Panc1 (cell line): ENCODE data around the gene PCDH10. TPM values are rescaled to one million over a fixed set of nuclear protein-coding genes. Genes with fewer than 3 reads are reported as not detected.

Source experiments
- ATAC-seq: fragments of 200-7000 bp; cut with Tn5 transposase; 2 replicates; pipeline ENCODE4 v1.9.1; 2020; ENCODE audit warnings: mild to moderate bottlenecking, moderate library complexity
- BruUV-seq: library from RNA; stranded (reverse); fragments of 400-500 nt; replicated peaks from 2 replicates; lab custom pipeline; 2021; lab: Mats Ljungman, UMichigan
- CTCF ChIA-PET: fragments of 300-600 bp; sonication (Branson Sonifier 250); formaldehyde crosslinking; loops from one replicate; lab custom pipeline; 2022; ENCODE audit warnings: antibody characterized with exemption; lab: Charles Lee
- POLR2A ChIA-PET: fragments of 300-600 bp; sonication (Branson Sonifier 250); formaldehyde crosslinking; loops from one replicate; lab custom pipeline; 2022; ENCODE audit warnings: antibody characterized with exemption; lab: Charles Lee
- DNase-seq: peaks from one replicate; pipeline ENCODE4 v3.0.0-alpha.2; 2010; ENCODE audit warnings: low read depth, low spot score
- H3K27ac ChIP-seq: 2 replicates; pipeline ENCODE4 v1.5.1; 2011; ENCODE audit warnings: mild to moderate bottlenecking, low read length, inconsistent platforms
- H3K27me3 ChIP-seq: fragments of 200-500 bp; sonication (Bioruptor generic); 2 replicates; pipeline ENCODE4 v1.6.0; 2014; ENCODE audit warnings: low read length, inconsistent platforms; ENCODE audit not compliant: control insufficient read depth, insufficient read depth
- H3K36me3 ChIP-seq: fragments of 200-500 bp; sonication (Bioruptor generic); 2 replicates; pipeline ENCODE4 v1.5.1; 2014; ENCODE audit warnings: inconsistent platforms, mild to moderate bottlenecking, low read length, moderate library complexity; ENCODE audit not compliant: control insufficient read depth, insufficient read depth
- H3K4me1 ChIP-seq: 2 replicates; pipeline ENCODE4 v1.5.1; 2011; ENCODE audit warnings: inconsistent platforms, mild to moderate bottlenecking, low read length, moderate library complexity; ENCODE audit not compliant: control insufficient read depth, insufficient read depth
- H3K4me3 ChIP-seq, 2 experiments: 2 replicates each; pipeline ENCODE4 v1.5.1; 2011 to 2012; ENCODE audit warnings: low read depth in 2 of 2, low read length in 2 of 2, mild to moderate bottlenecking in 2 of 2, inconsistent platforms in 1 of 2, moderate library complexity in 1 of 2
- H3K9me3 ChIP-seq: fragments of 200-500 bp; sonication (Bioruptor generic); 2 replicates; pipeline ENCODE4 v1.5.1; 2014; ENCODE audit warnings: low read depth, mild to moderate bottlenecking, inconsistent platforms, low read length, moderate library complexity; ENCODE audit not compliant: control insufficient read depth, insufficient read depth
- CTCF ChIP-seq: fragments of 450-650 bp; IDR thresholded peaks from 2 replicates; pipeline ENCODE4 v1.5.1; 2017; ENCODE audit warnings: mild to moderate bottlenecking
- POLR2AphosphoS5 ChIP-seq: IDR thresholded peaks from 2 replicates; pipeline ENCODE4 v1.6.1; 2012; ENCODE audit warnings: mild to moderate bottlenecking, low read depth, low read length, moderate library complexity
- REST ChIP-seq, 2 experiments: IDR thresholded peaks; 2 replicates each; pipeline ENCODE4 v1.6.1; 2011 to 2012; ENCODE audit warnings: low read depth in 2 of 2, control low read depth in 1 of 2, low read length in 1 of 2, mild to moderate bottlenecking in 1 of 2, moderate library complexity in 1 of 2; ENCODE audit not compliant: insufficient read depth in 1 of 2
- SIN3A ChIP-seq: IDR thresholded peaks from 2 replicates; pipeline ENCODE4 v1.6.1; 2012; ENCODE audit warnings: low read depth, mild to moderate bottlenecking, low read length, moderate library complexity, borderline replicate concordance; ENCODE audit not compliant: insufficient read depth
- TCF7L2 ChIP-seq: IDR thresholded peaks from 2 replicates; pipeline ENCODE4 v1.6.1; 2011; ENCODE audit warnings: mild to moderate bottlenecking, low read depth, low read length, inconsistent platforms
- in situ Hi-C: cut with HindIII; loops from 2 replicates; pipeline ENCODE4 v1.10.0; 2016; ENCODE audit warnings: low sequenced_read_pairs, low pct_unique_long_range_greater_than_20kb
- intact Hi-C: fragments of 100-400 bp; cut with micrococcal nuclease; formaldehyde crosslinking; loops from one replicate; pipeline ENCODE4 v1.10.0; 2022; ENCODE audit not compliant: unreplicated experiment
- total RNA-seq: library from RNA; stranded (reverse); gene quantifications from one replicate; pipeline ENCODE4 v1.2.1, GENCODE V29; 2021; ENCODE audit not compliant: unreplicated experiment

Gene PCDH10
- total RNA-seq, 1 experiment from 2014 or later: not detected

- H3K27me3 ChIP-seq: no peaks in the 10 kb centered on the region
- ChIA-PET POLR2A (no interaction called here), CTCF (no interaction called here)
- H3K4me1 ChIP-seq: no peaks in the 10 kb centered on the region
- intact Hi-C loops: no loop called here
- H3K36me3 ChIP-seq: no peaks in the 10 kb centered on the region
- TF ChIP-seq CTCF (no peak), REST (IDR thresholded peaks at IDR 0.05; ENCODE audit: insufficient read depth in 1 of 2, low read depth in 2 of 2, low read length in 1 of 2) (no peak), SIN3A (no peak), TCF7L2 (no peak), POLR2AphosphoS5 (no peak)
- DNase-seq (no peak), ATAC-seq (no peak)
- in situ Hi-C loops: no loop called here
- no peak overlapping the region for H3K4me3 ChIP-seq
- no peak overlapping the region for H3K27ac ChIP-seq
- BruUV-seq: no TSS peak
- H3K9me3 ChIP-seq: no peaks in the 10 kb centered on the region
These were observed 19.9 kb upstream of the PCDH10 start for GRCh38 chr4:133129237-133129636.

- Histone ChIP-seq H3K27me3 (no peaks in the 10 kb centered on the region), H3K9me3 (no peaks in the 10 kb centered on the region), H3K4me1 (no peaks in the 10 kb centered on the region), H3K36me3 (no peaks in the 10 kb centered on the region), H3K27ac (no peak overlapping the region), H3K4me3 (no peak overlapping the region)
- TF ChIP-seq REST (IDR thresholded peaks at IDR 0.05; ENCODE audit: insufficient read depth in 1 of 2, low read depth in 2 of 2, low read length in 1 of 2) (no peak), TCF7L2 (no peak), SIN3A (no peak), POLR2AphosphoS5 (no peak), CTCF (no peak)
- in situ Hi-C loops: no loop called here
- no TSS peak for BruUV-seq
- intact Hi-C loops: no loop called here
- CTCF ChIA-PET: no interaction called here
- POLR2A ChIA-PET: no interaction called here
- DNase-seq (no peak), ATAC-seq (no peak)
These were observed 18.9 kb upstream of the PCDH10 start for GRCh38 chr4:133130171-133130570.
